ENCODE data around the gene BDKRB1.

Gene BDKRB1

DNA sequence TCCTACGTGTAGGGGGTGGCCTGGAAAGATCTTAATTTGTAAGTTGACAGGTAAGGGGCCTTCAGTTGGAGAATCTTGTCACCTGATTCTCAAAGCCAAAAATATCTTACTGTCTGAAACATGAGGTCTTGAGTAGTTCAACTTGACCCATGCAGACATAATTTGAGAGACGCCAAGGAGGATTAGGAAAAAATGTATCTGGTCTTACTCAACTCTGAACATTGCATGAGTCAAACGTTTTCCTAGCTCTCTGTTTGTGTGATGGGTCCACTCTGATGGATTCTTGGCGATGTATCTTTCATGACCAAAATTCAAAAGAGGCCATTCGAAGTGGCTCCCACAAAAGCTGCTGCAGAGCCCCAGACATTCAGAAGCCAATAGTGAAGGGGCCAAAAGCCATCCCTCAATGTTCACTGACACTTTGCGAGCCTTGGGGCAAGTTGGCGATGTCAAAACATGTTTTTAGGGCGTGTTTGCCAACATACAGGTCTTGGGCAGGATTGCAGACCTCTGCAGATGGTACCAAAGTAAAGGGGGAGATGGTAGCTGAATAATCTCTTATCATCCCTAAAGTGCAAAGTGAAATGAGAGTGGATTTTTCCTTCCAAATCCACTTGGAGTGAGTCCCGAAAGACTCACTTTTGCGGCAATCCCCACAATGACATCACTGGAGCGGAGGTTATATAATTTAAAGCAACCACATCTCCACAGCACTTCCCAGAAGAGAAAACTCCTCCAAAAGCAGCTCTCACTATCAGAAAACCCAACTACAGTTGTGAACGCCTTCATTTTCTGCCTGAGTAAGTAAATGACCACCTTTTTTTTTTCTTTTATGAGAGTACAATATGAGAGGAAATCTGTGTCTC lies at the start of gene BDKRB1:
TSS of gene BDKRB1 (plus strand) at position 710 of the 866 bp plus-strand sequence. CDS start 7,473 bp downstream, outside the sequence.
- DNase-seq (ENCODE audit: extremely low read depth in 1 of 2, low read depth in 1 of 2): no peak

DNA sequence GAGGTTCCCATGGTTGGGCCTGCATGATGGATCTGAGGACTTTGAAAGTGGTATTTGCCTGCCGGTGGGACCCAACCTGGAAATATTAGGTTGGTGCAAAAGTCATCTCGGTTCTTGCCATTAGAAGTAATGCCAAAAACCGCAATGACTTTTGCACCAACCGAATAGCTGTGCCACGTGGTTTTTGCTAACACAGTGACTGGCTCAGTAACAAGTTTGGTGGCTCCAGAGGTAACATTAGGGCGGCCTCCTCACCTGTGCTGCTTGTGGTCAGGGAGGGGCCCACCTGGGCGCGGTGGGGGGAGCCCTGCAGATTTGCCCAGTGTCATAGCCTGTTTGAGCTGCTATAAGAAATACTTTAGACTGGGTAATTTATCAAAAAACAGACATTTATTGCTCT lies 49.5 kb upstream of the BDKRB1 start:
- DNase-seq (ENCODE audit: extremely low read depth in 1 of 2, low read depth in 1 of 2): no peak

DNA sequence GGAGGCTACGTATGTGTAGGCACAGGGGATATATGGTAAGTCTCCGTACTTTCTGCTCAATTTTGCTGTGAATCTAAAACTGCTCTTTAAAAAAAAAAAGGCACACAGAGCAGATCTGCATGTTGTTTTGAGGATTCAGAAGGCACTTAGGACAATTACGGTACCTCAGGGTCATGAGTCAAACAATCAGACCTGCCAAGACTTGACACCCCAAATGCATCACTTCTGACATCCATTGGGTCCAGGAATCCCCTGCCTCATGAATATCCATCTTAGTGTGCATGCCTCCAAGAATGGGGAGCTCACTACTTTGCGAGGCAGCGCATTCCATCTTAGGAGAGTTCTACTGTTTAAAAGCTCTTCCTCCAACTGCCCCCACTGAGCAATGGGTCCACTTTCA lies 48.3 kb upstream of the BDKRB1 start:
- DNase-seq (ENCODE audit: extremely low read depth in 1 of 2, low read depth in 1 of 2): no peak

DNA sequence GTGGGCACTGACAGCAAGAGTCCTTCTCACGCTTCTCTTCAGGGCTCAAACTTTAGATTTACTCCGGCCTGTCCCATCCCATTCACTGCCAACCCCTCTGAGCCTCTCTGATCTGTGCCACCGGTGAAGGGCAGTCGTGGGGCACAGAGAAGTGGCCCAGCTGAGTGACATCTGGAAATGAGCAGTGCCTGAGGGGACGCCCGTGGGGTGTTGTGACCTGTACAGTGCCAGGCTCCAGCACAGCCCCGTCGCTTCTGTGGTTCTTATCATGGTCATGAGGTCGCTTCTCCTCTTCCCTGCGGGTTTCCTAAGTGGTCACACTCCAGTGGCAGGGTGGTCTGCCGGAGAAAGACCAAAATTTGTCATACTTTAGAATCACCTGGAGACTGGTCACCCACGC lies 47.3 kb upstream of the BDKRB1 start:
- no peak for DNase-seq (ENCODE audit: extremely low read depth in 1 of 2, low read depth in 1 of 2)

DNA sequence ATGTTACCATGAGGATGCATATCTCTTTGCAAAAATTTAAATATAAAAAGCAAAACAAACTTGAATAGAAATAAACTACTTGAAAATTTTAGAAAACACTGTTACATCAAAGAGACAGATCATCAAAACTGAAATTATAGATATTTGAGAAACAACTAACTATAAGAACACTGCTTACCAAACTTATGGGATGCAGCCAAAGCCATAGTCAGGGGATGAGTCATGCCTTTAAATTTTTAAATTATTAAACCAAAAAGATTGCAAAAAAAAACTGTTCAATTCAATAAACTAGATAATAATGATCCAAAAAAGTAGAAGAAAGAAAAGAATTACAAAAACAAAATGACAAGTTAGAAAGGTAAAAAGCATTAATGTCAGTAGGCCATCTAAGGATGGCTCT lies 43.9 kb upstream of the BDKRB1 start:
- DNase-seq (ENCODE audit: extremely low read depth in 1 of 2, low read depth in 1 of 2): no peak

DNA sequence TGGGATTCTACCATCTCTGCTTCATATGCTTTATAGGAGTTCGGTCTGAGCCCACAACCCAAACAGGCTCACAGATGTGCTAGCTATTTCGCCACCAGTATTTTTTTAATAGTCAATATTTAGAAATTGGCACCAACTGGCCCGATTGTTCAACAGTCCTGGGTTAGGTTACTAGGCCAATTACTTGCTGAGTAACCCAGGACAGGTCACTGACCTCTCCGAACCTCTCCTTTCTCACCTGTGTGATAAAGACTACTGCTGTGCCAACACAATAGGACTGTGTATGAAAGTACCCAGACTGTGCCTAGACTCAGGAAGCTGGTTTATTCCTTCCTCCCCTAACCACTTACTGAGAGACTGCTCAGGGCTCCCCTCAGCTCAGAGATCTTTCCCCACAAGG lies 43.1 kb upstream of the BDKRB1 start:
- no peak for DNase-seq (ENCODE audit: extremely low read depth in 1 of 2, low read depth in 1 of 2)

DNA sequence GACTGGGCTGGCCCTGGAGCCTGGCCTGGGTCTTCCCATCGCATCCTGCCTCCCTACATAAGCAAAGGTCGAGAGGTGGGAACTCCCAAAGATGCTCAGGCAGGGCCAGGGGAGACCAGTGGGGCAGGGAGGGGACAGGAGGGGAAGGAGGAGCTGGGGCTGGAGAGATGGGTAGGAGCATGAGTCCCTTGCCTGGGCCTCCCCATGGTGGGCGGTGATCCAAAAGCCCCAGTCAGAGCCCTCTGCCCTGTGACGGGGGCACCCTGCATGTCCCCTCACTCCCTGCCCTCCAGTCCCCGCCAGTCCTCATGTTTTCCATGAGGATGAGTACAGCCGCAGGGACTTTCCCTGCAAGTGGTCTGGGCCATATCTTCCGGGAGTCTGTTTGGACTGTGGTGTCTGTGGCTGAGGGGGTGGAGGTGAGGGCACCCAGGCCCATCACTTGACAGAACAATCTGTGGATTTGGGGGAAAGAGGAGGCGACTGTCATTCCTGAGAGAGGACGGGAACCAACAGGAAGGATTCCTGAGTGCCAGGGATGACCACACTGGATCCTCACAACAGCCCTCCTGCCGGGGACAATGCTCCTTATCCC lies 42.0 kb upstream of the BDKRB1 start:
- no peak for DNase-seq (ENCODE audit: extremely low read depth in 1 of 2, low read depth in 1 of 2)

DNA sequence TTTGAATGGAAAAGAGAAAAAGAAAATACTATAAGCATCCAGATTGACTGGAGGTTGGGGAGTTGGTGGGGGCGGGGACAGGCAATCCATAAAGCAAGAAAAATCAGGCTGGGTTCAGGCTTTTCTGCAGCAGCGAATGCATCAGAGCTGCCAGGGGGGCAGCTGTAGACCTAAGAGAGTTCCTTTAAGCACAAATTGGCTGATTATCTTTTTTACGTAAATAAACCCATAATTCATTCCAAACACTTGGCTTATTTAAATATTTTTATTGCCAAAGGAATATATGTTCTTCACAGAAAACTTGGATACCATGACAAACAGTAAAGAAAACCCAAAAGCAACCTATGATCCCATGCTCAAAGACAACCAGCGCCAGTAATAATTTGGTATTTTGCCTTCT lies 41.2 kb upstream of the BDKRB1 start:
- no peak for DNase-seq (ENCODE audit: extremely low read depth in 1 of 2, low read depth in 1 of 2)

DNA sequence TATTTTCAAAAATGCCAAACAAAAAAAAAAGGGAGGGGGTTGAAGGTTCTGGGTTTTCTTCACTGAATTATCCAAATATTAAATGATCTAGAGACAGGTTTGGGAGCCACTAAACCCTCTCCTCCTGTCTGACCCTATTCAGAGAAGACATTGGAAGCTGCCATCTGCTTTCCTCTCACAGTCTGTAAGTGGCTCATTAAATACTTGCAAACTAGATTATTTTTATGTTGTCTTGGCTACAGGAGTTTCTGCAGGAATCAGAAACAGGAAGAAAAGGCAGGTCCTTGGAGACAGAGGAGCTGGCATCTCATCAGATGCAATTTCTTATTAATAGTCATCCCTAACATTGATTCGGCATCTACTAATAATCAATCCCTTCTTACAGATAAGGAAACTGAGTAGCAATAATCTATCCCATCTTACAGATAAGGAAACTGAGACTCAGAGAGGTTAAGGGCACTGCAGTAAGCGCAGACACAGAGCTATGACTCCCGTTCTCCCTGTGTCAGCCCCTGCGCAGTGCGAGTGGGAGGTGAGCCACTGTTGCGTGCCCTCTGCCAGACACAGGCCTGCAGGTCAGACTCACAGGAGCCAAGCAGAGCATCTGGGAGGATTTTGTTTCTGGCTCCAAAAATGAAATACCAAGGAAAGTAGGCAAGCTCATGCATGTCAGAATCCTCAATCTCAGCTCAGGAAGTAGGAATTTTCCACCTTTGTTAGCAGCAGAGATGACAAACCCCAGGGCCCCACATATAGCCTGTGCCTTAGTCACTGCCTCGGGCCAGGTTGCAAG lies 40.4 kb upstream of the BDKRB1 start:
- DNase-seq (ENCODE audit: extremely low read depth in 1 of 2, low read depth in 1 of 2): no peak

DNA sequence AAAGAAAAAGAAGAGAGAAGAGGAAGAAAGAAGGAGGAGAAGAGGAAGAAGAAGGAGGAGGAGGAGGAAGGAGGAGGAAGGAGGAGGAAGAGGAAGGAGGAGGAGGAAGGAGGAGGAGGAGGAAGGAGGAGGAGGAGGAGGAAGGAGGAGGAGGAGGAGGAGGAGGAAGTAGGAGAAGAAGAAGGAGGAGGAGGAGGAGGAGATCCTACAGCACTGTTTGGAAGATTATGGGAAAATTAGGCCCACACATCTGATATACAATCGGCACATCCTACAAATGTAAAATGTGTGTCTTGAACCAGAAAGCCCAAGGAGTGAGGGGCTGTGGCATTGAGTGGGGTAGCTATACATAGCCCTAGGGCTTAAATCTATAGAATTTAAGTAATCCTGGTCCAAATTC lies 39.4 kb upstream of the BDKRB1 start:
- DNase-seq (ENCODE audit: extremely low read depth in 1 of 2, low read depth in 1 of 2): no peak

DNA sequence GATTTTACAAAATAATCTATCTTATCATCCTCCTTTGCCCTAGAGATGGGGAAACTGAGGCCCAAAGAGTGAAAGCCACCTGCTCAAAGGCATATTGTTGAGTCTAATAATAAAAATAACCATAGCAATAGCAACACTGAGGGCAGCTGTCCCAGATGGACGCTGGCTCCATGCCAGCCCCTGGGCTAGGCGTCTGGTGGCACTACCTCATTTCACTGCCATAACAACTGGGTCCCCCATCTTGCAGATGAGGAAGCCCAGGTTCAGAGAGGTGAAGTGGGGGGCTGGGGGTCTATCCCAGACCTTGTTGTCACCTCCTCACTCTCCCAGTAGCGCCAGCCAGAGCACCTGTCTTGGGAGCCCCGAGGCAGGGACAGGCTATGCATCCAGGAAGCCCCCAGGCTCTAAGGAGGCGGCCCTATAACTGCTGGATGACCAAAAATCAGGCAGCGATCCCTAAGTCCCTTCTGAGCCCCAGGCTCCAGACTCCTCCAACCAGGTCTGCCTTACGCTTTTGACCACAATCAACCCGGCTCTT lies 38.6 kb upstream of the BDKRB1 start:
- no peak for DNase-seq (ENCODE audit: extremely low read depth in 1 of 2, low read depth in 1 of 2)

DNA sequence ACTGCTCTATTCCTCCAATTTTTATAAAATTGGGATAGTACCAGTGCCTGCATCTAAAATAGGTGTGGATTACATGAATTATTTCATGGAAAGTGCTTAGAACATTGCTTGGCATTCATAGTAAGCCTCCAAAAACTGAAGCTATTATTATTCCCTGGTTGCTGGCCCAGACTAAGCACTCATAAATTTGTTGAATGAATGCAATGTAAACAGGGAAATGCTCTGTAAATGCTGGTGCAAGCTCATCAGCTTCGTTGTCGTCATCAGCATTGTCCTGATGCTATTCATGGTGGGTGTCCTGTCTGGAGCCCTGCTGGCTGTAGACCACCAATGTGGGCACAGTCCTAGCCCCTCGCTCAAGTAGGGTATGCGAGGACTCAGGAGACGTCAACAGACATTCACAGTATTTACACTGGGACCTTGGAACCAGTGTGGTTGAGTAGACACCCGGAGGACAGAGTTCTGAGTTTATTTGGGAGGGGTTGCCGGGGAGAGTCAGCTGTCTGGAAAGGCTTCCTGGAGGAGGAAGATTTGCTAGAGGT lies 34.8 kb upstream of the BDKRB1 start:
- DNase-seq (ENCODE audit: extremely low read depth in 1 of 2, low read depth in 1 of 2): no peak

DNA sequence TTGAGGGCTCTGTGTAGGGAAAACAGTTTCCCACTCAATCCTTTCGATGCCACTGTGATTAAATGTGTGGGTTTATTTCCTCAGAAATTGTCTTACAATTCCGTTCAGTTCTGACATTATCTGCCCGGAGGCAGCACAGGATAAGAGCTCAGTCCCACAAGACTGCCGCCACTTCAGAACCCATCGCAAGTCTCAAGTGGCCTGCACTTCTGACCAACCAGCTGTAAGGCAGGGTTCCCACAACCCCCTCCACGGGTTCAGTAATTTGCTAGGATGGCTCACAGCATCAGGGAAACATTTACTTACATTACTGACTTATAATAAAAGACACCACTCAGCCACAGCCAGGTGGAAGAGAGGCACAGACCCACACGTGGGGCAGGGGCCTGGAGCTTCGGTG lies 34.2 kb upstream of the BDKRB1 start:
- DNase-seq (ENCODE audit: extremely low read depth in 1 of 2, low read depth in 1 of 2): no peak

DNA sequence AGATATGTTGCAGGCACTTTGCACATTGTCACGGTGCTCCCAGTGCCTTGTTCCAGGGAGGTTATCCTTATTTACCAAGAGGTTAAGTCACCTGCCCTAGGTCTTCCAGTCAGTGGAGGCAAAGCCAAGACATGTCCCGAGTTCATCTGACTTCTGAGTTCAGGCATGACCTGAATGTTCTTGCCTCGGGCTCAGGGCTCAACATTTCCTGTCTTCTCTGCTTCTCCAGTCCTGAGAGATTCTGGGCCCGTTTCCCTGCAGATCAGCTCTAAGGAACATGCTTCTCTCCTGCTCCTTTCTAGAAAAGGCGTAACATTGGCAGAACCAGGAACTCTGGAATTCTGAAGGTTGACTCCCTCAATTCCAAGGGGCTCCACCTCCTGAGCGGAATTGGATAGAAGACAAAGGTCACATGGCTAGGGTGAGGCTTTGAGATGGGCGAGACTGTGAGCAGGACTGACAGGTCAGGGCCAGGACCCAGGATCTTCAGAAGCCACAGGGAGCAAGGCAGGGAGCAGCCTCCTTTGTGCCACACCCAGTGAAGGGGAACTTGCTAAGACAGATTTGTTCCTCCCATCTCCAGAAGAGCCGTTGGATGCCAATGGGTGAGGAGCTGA lies 31.4 kb upstream of the BDKRB1 start:
- no peak for DNase-seq (ENCODE audit: extremely low read depth in 1 of 2, low read depth in 1 of 2)

DNA sequence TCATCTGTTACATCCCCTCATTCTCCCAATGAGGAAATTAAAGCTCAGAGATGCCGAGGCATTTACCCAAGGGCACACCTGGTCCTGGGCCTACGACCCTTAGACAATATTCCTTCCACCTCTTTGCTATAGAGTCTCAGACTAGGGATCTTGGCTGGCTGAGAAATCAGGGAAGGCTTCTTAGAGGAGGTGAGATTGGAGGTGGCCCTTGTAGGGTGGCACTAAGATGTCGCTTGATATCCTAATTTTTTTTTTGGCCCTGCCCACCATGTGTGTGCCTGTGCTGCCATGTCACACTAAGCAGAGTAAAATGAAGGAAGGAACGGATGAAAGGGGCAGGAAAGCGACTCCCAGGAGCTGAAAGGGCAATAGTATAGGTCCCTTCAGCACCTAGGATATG lies 30.8 kb upstream of the BDKRB1 start:
- DNase-seq (ENCODE audit: extremely low read depth in 1 of 2, low read depth in 1 of 2): no peak

DNA sequence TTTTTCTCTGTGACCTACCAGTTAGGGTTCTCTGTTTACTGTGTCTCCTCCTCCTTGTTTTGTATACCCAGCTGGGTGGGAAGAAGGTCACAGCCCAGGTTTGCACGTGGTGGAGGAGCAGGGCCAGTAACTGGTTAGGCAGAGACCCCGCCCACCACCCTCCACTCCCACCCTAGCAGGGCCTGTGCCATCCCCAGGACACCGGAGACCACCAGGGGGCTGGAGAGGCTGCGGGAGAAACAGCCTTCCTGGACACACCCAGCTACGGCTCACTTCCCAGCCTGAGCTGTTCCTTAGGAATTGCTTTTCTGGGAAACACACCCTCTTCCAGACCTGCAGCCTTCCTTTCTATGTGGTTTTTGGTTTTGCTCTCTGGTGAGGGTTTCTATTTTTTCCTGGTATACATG lies 30.3 kb upstream of the BDKRB1 start:
- no peak for DNase-seq (ENCODE audit: extremely low read depth in 1 of 2, low read depth in 1 of 2)

DNA sequence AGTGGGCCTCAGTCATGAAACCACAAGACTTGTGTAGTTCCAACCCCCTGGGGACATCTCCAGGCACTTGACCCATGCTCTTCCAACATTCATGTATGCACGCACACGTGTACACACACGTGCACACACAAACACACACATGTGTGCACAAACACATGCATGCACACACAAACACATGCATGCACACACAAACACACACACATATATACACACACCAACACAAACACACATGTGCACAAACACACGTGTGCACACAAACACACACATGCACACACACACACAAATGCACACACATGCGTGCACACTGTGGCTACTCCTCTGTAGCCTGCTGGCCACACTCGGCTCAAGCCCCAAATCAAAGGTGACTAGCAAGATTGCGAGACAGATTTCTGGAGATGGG lies 28.6 kb upstream of the BDKRB1 start:
- DNase-seq (ENCODE audit: extremely low read depth in 1 of 2, low read depth in 1 of 2): no peak

DNA sequence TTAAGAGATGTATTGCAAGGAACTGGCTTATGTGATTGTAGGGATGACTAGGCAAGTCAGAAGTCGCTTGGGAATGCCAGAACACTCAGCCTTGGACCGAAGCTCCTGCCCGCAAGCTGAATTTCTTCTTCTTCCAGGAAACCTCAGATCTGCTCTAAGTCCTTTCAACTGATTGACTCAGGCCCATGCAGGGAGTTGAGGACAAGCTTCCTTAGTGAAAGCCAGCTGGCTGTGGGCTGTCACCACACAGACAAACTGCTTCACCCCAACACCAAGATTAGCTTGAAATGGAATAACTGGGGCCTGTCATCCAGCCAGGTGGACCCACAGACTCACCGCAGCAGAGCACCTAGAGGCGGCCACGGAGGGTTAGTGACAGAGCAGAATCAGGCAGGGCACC lies 26.7 kb upstream of the BDKRB1 start:
- no peak for DNase-seq (ENCODE audit: extremely low read depth in 1 of 2, low read depth in 1 of 2)

DNA sequence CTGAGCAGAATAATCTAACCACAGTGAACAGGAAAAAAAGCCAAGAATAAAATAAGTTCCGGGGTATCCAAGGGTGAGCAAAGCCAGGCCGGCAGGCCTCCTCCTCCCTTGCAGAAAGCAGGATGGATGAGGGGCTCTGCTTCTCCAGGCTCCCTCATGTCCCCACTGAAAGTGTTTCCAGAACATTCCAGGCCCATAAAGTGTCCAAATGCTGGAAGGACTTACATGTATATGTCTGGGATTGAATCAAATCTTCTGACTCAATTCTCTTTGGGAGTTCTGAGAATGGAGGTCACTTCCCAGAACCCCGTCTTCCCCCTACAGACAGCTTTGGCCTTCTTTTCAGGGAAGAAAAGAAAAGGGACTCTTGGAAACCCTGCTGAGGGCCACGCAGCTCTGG lies 25.0 kb upstream of the BDKRB1 start:
- no peak for DNase-seq (ENCODE audit: extremely low read depth in 1 of 2, low read depth in 1 of 2)

DNA sequence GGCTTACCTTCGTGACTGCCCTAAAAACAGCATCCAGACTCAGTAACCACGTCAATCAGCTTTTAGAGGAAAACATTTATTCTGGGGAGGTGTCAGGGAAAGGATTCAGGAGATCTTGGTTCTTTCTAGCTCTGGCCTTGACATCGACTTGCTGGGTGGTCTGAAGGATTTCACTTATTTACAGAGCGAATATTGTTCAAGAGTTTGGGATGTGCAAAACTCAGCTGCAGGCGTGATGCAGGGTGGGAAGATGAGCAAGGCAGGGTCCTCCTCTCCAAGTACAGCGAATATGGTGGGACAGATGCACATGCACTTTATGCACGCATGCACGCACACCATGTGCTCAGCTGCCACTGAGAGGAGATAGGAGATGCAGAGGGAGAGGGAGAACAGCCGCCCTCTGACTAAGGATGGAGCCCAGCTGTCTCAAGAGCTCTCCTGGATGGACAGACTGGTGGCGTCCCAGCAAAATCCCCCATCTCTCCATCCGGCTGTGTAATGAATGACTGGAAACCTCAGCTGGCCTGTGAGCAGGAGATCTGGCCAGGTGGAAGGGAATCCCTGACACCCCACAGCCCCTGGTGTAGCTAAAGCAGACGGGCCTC lies 24.4 kb upstream of the BDKRB1 start:
- no peak for DNase-seq (ENCODE audit: extremely low read depth in 1 of 2, low read depth in 1 of 2)

All from stimulated activated CD8-positive, alpha-beta memory T cell treated with anti-CD3 and anti-CD28 coated beads, Interleukin-7, amount 100 ng/mL, for 48 hours (primary cell).